ENCODE data around the gene MCF2L2. TPM values are rescaled to one million over a fixed set of nuclear protein-coding genes. Genes with fewer than 3 reads are reported as not detected.
"Not testable (repeated sequence)": the region's sequence is repeated elsewhere in the genome, so short reads cannot be mapped to it uniquely, and the experiment has no call there.

Gene MCF2L2
- total RNA-seq, 1 donor from 2014 or later: 2.0 TPM

DNA sequence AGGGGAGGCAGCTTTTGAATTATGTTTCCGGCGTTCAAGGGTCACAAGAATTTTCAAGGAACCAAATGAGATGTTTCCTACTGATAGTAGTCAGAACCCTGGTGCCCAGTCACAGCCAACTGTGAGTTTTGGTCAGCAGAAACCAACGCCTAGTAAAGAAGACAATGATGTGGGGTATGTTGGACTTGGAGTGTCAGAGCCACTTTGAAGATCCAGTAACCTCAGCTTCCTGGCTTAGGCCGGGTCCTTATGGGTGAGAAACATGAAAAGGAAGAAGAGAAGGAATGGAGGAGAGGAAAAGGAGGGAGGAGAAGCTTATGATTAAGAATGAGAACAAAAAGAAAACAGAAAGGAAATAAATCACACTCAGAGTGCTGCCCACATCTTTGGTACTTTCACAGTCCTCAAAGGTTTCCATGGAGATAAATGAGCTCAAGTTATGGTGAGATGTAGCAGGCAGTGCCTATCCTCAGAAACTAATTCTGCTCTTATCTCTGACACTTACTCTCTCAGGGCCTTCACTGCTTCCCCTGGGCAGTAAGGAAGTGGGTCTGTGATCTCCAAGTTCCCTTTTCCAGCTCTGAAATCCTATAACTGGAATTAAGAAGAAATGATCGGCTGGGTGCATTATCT lies 2.0 kb upstream of the MCF2L2 start:
- Histone ChIP-seq H3K36me3 (no peaks in the 10 kb centered on the region), H3K4me1 (peaks cover 21% of the 10 kb centered on the region), H3K27me3 (no peaks in the 10 kb centered on the region), H3K9me3 (no peaks in the 10 kb centered on the region), H3K27ac (no peak overlapping the region), H3K4me3 (no peak overlapping the region)
- intact Hi-C loops (cut with DNase I): no loop called here
- DNase-seq (ENCODE audit: extremely low spot score in 2 of 2): no peak
- TF ChIP-seq POLR2AphosphoS5 (IDR thresholded peaks at IDR 0.05; ENCODE audit: insufficient read depth in 1 of 2, low read depth in 1 of 2) (no peak), CTCF (IDR thresholded peaks at IDR 0.05) (no peak), POLR2A (IDR thresholded peaks at IDR 0.05) (no peak)

DNA sequence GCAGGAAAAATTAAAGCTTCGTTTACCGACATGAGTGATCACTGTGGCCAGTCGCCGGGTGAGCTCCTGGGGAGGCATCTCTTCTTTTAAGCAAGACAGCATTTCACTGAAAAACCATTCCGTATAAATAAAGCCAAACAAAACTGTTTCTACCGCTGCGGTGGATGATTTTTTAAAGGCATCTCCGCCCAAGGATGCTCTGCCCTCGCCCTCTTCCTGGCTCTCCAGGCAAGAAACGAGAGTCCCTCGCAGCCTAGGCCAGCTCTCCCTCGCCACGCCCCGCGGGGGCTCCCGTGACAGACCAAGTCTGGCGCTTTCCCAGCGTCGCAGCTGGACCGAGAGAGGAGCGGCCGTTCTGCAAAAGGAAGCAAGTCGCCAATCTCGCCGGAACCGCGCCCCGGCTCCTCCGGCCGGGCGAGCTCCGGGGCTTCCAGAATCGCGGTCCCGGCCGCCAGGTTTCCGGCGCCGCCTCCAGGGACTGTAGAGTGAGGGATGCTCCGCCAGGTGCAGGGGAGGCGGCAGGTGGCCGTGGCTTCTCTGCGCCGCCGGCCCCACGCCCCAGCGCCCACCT lies 458 bp downstream of the MCF2L2 start:
- Histone ChIP-seq H3K4me1 (peaks cover 21% of the 10 kb centered on the region), H3K27me3 (no peaks in the 10 kb centered on the region), H3K36me3 (no peaks in the 10 kb centered on the region), H3K9me3 (no peaks in the 10 kb centered on the region), H3K27ac (no peak overlapping the region), H3K4me3 (peak overlapping the region; percentile 57 to 61)
- DNase-seq (ENCODE audit: extremely low spot score in 2 of 2): no peak
- intact Hi-C loops (cut with DNase I): no loop called here
- no peak for TF ChIP-seq CTCF (IDR thresholded peaks at IDR 0.05)
- TF ChIP-seq POLR2AphosphoS5 (IDR thresholded peaks at IDR 0.05; ENCODE audit: insufficient read depth in 1 of 2, low read depth in 1 of 2): no peak
- no peak for TF ChIP-seq POLR2A (IDR thresholded peaks at IDR 0.05)

DNA sequence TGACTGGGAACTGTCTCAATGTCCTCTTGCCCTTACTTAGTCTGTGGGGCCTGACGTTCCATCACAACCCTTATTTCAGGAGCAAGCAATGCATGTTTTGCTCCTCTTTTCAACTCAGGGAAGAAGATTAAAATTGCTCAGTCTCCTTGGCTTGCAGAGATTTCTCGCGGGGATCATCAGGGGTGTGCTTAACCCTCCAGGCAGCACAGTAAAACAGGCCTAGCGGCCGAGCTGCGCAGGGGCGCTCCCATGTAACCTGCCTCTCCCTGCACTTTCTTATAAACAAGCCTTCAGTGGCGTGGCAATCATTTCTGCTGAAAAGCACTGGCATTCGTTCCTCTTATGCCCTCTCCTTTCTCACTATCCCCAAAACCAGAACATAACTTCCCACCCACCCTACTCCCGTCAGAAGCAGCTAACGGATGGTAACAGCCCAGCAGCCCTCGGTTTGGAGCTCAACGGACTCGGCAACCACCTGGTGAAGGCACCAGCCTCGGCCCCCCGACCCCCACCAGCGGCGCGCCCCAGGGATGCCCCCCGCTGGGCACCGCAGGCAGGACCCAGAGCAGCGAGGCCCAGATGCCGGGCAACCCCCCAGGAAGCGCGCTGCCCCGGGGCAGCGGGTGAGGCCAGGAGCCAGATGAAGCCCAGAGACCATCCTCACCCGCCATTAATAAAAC lies 1.1 kb downstream of the MCF2L2 start:
- no peaks in the 10 kb centered on the region for H3K27me3 ChIP-seq

DNA sequence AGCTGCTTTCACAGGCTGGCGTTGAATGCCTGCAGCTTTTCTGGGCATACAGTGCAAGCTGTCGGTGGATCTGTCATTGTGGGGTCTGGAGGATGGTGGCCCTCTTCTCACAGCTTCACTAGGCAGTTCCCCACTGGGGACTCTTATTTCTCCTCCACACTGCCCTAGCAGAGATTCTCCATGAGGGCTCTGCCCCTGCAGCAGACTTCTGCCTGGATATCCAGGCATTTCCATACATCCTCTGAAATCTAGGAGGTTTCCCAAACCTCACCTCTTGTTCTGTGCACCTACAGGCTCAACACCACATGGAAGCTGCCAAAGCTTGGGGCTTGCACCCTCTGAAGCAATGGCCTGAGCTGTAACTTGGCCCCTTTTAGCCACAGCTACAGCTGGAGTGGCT lies 9.6 kb downstream of the MCF2L2 start:
- H3K36me3 ChIP-seq; H3K27me3 ChIP-seq; DNase-seq (ENCODE audit: extremely low spot score in 2 of 2); H3K4me3 ChIP-seq; H3K4me1 ChIP-seq; intact Hi-C loops (cut with DNase I); H3K27ac ChIP-seq; H3K9me3 ChIP-seq: not testable (repeated sequence)

More for the DNA sequence above, 1.1 kb downstream of the MCF2L2 start:
- TF ChIP-seq POLR2AphosphoS5 (IDR thresholded peaks at IDR 0.05; ENCODE audit: insufficient read depth in 1 of 2, low read depth in 1 of 2) (no peak), POLR2A (IDR thresholded peaks at IDR 0.05) (no peak), CTCF (IDR thresholded peaks at IDR 0.05) (no peak)
- no peak for DNase-seq (ENCODE audit: extremely low spot score in 2 of 2)
- peak overlapping the region; percentile 57 to 61 for H3K4me3 ChIP-seq
- intact Hi-C loops (cut with DNase I): no loop called here
- no peaks in the 10 kb centered on the region for H3K9me3 ChIP-seq
- no peak overlapping the region for H3K27ac ChIP-seq
- H3K36me3 ChIP-seq: no peaks in the 10 kb centered on the region
- H3K4me1 ChIP-seq: peaks cover 21% of the 10 kb centered on the region

DNA sequence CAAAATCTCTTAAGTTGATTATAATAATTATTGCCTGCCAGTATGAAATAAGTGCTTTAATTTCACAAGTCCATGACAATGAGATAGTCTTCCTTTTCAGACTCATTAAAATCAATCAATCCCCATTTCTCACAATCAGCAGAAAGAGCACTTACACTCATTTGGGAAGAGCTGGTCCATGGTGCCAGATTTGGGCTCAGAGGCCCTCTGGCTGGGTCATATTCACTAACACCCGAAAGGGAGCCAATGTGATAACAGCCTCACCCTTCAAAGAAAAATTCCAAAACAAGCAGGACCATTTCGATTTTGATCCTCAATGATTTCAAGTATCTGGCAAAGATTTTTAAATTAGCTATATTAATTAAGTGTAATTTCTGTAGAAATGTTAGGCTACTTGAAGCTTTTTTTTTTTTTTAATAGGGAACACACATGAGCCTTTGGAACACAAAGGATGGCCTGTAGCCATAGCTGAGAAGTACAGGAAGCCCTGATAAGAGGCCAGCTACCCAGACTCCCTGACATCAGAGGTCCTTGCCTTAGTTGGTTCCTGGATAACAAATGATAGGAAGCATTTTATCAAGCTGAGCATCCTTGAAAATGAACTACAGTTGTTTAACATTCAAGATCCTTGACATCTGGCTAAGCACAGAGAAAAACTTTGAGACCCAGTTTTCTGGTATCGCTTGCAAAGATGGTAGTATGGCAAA lies 17.1 kb downstream of the MCF2L2 start:
- Histone ChIP-seq H3K4me1 (no peaks in the 10 kb centered on the region), H3K27ac (no peak overlapping the region), H3K36me3 (no peaks in the 10 kb centered on the region), H3K4me3 (no peak overlapping the region), H3K9me3 (no peaks in the 10 kb centered on the region), H3K27me3 (no peaks in the 10 kb centered on the region)
- no peak for TF ChIP-seq POLR2AphosphoS5 (IDR thresholded peaks at IDR 0.05; ENCODE audit: insufficient read depth in 1 of 2, low read depth in 1 of 2)
- no peak for TF ChIP-seq CTCF (IDR thresholded peaks at IDR 0.05)
- no peak for TF ChIP-seq POLR2A (IDR thresholded peaks at IDR 0.05)
- intact Hi-C loops (cut with DNase I): no loop called here
- DNase-seq (ENCODE audit: extremely low spot score in 2 of 2): no peak

Measured in vagina (tissue), 2 donors.